NCI-H1694 treated with DMSO at 0.1 percent for 48 hours (cell line): Measurements from ENCODE around the gene CDH23.

Source experiments
- DNase-seq: peaks from one replicate; lab custom pipeline; 2025; lab: John Stamatoyannopoulos, UW

Gene CDH23

DNA sequence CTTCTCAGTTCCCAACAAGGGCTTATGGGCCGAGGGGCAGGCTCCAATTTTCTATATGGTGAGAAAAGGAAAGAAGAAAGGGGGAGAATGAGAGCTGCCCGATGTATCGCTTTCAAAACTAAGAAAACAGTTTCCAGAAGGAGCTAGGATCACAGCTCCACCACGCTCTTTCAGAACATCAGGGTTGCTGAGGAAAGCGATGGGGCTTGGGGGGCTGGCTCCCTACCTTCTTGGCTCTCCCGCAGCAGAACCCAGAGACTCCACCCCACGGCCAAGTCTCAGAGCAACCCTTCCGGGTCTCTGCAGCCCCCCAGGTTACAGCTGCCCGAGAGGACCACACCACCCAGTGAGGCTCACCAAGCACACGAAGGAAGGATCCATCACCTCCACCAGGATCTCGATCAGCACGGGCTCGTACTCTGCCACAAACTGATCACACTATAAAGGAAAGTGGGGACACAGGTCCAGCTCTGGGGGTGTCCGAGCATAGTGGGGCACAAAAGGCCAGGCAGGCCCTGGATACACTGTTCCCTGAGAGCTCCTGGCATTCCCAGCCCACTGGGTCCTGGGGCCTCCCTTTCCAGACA is 422.0 kb downstream of the CDH23 start:
- no peak for DNase-seq

- DNase-seq = no peak
Observed at GRCh38 chr10:71819441-71819861, 422.7 kb downstream of the CDH23 start.

DNA sequence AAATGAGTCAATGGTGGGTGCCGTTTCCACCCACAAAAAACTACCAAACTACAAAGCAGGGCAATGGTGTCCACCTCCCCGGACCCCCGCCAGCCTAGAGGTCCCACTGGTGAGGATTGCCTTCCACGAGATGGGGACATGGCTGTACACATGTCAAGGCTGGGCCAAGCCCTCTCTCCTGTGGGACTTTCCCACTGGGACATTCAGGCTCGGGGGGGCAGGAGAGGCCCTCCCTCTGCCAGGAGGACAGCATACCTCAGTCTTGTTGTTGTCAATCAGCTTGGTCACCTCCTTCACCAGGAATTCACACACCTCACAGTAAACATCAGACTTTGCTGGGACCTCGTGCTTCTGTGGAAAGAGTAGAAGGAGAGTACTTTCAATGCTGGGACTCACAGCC is 423.3 kb downstream of the CDH23 start:
- no peak for DNase-seq

GRCh38 chr10:71820966-71821365 is 424.2 kb downstream of the CDH23 start:
- DNase-seq = no peak

DNA sequence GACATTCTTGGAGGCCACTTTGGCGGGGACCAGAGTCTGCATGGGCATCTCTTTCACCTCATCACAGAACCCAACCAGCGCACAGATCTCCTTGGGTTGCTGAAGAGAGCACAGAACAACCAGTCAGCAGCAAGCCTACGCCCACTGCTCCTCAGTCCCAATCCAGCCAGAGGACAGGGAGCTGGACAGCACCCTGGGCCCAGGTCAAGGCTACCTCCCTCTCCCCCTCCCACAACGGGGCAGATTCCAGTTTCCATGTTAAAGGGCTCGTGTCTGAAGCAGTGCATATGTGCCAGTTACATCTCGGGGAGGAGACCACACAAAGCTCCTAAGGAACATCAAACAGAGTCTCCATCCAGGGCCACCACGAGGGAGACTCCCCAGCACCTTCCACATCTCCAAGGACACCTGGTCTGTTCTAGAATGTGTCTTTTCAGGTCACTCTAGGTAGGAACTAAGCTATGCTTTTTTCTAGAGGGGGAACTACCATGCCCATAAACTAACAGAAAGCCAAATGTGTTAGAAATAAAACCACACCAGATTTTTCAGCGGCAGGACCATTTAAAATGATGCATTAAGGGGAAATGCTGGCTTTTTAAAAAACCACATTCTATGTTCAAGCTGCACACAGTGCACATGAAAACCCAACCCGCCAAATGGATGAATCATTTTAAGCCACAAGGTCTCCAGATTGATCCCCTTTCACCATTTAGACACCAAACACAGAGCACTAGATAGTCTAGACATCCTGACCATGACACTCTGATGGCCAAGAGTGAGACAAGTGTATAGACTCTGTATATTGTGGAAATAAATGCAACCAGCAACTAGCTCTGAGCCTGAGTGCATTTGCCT is 425.4 kb downstream of the CDH23 start:
- DNase-seq = no peak

DNA sequence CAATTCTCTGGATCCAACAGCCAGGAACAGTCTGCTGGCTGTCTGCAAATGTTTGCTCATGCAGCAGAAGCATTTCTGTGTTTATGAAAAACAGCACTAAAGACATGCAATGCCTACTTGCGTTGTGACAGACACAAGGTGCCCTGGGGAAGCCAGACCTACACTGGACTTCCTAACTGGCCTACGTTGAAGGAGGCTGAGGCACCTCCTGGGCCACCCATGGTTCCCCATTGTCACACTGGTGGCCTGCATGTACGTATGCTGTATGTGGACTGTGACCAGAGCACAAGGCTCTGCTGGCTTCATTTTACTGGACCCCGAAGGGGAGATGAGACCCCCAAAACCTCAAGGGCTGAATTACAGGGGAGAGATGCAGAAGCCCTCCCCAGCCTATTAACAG is 426.6 kb downstream of the CDH23 start:
- no peak for DNase-seq

DNA sequence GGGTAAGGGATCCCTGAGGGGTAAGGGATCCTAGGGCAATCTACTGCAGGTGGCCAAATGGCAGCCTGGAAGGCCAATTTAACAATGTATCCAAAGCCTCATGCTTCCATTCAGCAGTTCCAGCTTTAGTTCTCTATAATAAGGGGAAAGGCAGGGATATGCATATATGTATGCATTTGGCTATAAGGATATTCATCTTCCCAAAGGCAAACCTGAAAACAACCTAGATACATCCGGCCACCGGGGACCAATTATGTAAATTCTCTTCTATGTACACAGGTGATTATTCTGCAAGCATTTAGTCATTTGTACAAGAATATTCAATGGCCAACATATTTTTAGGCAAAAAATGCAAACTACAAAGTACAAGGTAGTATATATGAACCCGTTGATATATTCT is 427.6 kb downstream of the CDH23 start:
- no peak for DNase-seq

- DNase-seq = no peak
Observed at GRCh38 chr10:71825217-71825616, 428.5 kb downstream of the CDH23 start.

- DNase-seq = no peak
Observed at GRCh38 chr10:71827852-71828251, 431.1 kb downstream of the CDH23 start.

DNA sequence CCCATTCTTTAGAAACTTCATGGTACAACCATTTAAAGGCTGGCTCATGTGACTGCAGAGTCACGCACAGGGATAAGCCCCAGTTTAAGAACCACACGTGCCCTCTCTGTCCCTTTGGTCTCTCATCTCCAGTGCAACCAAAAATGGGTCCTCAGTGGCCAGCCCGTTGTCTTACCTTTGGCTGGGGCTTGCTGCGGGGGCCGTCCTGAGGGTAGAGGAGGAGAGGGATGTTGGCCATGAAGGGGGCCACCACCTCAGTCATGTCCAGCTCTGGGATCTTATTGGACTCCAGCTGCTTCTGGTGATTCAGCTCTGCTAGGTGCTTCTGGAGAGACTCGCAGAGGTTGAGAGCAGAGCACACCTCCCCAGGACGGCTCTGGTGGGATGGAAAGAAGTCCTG is 432.0 kb downstream of the CDH23 start:
- DNase-seq = no peak

DNA sequence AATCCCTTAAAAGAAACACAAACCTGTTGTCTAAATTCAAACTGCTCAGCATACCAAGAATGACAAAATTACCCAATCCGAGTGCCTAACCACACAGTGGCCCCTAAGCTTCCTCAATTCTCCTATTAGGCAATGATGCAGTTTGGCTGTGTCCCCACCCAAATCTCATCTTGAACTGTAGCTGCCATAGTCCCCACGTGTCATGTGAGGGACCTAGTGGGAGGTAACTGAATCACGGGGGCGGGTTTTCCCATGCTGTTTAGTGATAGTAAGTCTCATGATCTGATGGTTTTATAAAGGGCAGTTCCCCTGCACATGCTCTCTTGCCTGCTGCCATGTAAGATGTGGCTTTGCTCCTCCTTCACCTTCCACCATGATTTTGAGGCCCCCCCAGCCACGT is 432.5 kb downstream of the CDH23 start:
- no peak for DNase-seq

DNA sequence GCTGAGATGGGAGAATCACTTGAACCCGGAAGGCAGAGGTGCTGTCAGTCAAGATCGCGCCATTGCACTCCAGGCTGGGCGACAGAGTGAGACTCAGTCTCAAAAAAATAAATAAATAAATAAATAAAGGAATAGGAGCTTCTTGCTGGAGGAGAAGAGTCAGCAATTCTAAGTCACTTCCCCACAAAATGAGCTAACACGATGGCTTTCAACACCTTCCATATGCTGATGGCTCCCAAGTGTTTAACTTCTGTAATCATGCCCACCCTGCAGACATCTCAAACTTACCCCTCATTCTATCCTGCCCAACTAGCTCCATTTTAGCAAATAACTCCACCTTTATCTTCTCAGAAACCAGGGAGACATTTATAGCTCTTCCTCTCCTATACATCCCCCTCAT is 433.2 kb downstream of the CDH23 start:
- no peak for DNase-seq

- no peak for DNase-seq
Observed at GRCh38 chr10:71830726-71831125, 434.0 kb downstream of the CDH23 start.

DNA sequence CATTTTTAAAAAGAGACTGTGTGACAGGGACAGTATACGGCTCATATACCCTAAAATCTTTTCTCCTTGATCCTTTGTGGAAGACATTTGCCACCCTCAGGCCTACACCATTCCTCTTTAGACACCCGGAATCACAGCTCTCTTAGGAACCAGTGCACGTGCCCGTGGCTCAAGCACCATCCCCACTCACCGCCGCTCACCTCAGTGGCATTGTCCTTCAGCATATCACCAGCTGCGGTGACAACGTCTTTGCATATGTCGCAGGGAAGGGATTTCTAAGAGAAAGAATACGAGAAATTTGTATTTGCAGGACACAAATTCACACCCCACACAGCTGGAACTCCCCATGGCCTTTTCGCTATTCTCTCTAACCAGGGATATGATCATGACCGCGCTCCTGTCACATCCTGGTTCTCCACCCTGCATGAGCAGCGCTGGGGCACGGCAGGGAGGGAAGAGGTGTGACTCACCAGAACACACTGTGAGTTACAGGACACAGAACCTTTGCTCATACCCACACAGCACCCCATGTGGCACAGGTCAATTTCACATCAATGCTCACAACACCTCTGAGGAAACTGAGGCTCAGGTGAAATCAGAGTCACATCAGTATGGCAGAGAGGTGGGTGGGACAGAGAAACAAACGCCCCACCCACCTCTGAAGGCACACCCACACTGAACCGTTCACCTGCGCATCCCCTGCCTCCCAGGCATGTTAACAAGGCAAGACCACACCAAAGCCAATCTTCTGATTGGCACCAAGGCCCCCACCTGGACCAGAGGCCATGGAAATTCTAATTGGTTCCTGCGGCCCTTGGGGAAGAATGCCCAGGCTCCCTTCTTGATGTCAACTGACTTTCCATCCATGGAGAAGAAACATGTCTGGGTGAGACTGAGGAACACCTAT is 435.2 kb downstream of the CDH23 start:
- no peak for DNase-seq

DNA sequence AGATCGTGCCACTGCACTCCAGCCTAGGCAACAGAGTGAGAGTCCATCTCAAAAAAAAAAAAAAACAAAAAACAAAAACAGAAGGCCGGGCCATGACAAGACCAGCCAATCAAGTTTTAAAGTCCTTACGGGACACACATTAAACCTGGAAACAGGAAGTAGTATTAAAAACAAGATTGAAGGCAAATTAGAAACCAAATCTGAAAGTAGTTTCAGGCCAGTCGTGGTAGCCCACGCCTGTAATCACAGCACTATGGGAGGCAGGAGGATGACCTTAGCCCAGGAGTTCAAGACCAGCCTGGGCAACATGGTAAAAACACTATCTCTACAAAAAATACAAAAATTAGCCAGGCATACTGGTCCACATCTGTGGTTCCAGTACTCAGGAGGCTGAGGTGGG is 436.2 kb downstream of the CDH23 start:
- DNase-seq = no peak

- DNase-seq = no peak
Observed at GRCh38 chr10:71833451-71834342, 437.0 kb downstream of the CDH23 start.

DNA sequence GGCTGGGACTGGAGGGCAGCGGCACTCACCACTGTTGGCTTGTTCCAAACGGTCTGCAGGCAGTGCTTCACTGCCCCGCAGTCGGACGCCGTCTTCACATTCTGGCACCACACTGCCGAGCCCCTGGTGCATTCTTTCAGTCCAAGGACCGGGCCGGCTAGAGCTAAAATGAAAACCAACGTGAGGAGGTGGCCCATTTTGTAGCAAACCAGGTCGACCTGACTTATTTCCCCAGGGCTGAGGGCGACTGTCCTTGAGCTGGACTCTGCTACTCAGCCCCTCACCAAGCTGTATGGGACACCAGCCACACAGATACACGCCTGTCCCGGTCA is 437.6 kb downstream of the CDH23 start:
- no peak for DNase-seq

DNA sequence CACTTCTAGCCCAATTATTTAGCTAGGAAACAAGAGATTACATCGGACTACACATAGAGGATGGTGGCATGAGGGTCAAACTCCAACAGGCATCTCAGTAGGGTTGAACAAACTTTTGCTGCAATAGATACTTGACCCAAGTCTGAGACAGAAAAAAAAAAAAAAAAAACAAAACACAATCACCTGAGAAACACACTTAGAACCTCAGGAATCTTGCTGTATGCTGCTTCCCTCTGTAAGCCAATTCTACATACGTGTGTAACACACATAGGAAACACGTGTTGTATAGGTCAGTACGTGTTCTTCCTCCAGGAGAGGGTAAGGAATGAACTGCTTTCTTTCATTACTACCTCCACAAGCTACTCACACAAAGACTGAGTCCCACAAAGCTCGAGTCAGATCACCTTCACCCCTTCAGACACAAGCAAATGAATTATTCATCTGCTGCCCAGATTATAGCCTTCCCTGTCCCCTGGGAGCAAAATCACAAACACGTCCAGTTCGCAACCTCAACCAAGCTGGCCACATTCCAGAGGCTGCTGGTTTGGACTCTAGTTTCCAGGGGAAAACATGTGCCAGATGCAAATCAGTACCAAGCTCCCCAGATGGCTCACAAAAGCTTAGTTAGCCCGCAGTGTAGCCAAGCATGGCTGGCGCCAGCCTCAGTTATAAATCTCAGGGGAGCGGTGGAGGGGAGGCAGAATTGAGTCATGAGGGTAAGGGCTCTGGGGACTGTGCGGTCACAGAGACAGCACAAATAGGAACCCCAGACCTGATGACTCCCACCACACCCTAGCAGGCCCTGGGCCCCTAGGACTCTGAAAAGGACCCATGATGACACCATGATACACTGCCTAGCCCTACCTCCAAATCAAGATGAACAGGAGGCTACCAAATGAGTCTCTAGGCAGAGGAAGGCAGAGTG is 439.2 kb downstream of the CDH23 start:
- peak; percentile 79 for DNase-seq

GRCh38 chr10:71836596-71836974 is 439.9 kb downstream of the CDH23 start:
- DNase-seq = no peak

DNA sequence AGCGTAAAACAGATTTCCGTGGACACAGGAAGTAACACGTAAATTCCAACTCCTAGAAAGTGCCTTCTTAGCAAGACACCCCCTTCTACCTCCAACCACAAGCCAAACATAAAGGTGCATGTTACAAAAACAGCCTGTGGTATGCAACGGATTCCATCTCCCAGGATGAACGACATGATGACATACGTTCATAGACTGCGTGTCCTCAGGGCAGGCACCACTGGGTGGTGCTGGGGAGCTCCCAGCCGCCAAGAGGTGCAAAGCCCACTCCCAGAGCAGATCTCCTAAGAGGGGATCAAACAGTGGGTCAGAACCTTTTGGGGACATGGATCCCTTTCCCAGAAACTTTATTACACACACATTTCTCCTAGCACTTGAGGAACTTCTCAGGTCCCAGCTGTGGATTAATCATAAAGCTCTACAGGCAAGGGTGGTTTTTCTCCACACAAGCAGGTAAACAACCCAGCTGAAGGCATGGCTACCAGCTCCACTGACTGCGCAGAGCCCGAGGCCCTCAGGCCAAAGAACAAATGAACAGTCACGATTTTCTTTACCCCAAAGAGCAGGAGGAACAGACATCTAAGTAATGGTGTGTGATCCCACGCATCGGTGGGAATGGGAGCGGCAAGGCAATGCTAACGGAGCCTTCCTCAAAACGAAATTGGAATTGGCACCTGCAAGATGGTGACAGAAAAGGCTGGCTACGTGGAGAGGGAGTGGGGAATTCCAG is 440.5 kb downstream of the CDH23 start:
- peak; percentile 30 for DNase-seq
